ENCODE data around the gene CYP4F3.
"Not testable (repeated sequence)": the region's sequence is repeated elsewhere in the genome, so short reads cannot be mapped to it uniquely, and the experiment has no call there.

CYP4F3 gene

GRCh38 chr19:15631817-15632216 is 8.9 kb upstream of the CYP4F3 start:
- DNase-seq = no peak

- no peak for DNase-seq
These were observed 7.4 kb upstream of the CYP4F3 start for GRCh38 chr19:15633082-15633835.

GRCh38 chr19:15634105-15634504 is 6.6 kb upstream of the CYP4F3 start:
- DNase-seq = no peak

DNA sequence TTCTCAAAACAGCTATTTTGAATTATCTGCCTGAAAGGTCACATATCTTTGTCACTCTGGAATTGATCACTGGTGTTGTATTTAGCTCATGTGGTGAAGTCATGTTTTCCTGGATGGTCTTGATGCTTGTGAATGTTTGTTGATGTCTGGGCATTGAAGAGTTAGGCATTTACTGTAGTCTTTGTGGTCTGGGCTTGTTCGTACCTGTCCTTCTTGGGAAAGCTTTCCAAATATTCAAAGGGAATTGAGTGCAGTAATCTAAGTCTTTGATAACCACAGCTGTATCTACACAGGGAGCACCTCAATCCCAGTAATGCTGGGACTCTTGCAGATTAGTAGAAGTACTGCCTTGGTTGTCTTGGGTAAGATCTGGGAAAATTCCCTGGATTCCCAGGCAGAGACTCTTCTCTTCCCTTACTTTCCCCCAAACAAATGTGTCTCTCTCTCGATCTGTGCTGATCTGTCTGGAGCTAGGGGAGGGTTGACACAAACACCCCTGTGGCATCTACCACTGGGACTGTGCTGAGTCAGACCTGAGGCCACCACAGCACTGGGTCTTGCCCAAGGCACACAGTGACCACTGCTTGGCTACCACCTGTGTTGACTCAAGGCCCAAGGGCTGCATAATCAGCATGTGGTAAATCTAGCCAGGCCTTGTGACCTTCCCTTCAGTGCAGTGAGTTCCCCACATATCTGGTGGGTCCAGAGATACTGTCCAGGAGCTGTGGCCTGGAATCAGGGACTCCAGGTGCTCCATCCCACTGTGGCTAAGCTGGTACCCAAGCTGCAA is 5.5 kb upstream of the CYP4F3 start:
- DNase-seq = no peak

GRCh38 chr19:15636026-15636425 is 4.7 kb upstream of the CYP4F3 start:
- DNase-seq = no peak

DNA sequence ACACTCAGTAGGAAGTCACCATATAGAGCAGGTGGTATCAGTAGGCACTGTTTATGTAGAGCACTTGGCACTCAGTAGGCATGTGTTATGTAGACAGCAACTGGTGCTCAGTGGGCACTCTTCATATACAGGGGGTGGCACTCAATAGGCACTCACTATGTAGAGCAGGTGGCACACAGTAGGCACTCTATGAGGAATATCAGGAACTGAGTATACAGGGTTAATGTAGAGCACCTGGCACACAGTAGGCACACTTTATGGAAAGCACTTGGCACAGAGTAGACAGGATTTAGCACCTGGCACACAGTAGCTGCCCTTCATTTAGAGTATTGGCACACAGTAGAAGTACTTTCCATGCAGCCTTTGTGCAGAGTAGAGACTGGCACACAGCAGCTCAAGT is 1.1 kb upstream of the CYP4F3 start:
- no peak for DNase-seq

DNA sequence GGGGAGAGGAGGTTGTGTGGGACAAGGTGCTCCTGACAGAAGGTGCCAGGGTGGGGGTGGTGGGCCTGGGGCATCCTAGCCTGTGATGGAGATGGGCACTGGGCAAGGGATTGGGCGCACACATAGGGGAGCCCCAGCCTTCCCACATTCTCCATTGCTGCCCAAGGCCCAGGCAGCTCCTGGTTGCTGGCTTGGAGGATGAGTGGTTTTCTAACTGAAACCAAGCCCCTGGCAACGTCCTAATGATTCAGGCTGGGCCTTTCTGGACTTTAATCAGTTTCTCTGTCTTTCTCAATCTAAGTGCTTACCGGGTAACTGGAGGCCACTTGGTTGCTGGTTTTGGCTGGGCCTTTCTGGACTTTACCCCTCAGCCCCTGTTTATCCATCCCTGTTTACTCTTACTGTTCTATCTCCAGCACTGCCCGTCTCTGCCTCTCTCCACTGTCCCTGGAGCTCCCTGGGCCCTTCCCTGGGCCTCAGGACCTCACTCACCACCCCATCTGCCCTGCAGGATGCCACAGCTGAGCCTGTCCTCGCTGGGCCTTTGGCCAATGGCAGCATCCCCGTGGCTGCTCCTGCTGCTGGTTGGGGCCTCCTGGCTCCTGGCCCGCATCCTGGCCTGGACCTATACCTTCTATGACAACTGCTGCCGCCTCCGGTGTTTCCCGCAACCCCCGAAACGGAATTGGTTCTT is 354 bp downstream of the CYP4F3 start:
- no peak for DNase-seq

DNA sequence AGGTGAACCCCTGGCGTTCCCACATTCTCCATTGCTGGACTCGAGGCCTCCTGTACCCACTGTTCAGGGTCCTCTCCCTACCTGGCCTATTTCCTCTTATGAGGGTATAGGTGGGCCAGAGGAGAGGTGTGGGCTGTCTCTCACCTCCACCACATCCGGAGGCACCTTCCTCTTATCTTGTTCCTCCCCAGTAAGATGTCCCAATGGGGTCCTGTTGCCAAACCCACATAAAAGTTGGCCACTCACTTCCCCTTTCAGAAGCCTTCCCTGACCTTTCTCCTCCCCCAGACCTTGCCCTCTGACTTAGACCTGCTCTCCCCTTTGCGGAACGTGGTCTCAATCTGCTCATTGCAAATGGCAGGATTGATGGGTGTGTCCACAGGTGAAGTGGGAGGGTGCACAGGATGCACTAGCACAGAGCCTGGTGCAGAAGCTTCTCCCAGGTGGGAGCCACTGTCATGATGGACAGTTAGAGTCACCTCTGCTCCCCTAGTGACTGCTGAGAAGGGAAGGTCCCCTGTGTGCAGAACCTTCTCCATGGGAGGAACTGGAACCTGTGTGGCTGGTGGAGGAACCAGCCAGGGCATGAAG is 1.3 kb downstream of the CYP4F3 start:
- DNase-seq = no peak

- no peak for DNase-seq
These were observed 2.1 kb downstream of the CYP4F3 start for GRCh38 chr19:15642807-15643206.

- DNase-seq = no peak
These were observed 2.7 kb downstream of the CYP4F3 start for GRCh38 chr19:15643387-15643786.

DNA sequence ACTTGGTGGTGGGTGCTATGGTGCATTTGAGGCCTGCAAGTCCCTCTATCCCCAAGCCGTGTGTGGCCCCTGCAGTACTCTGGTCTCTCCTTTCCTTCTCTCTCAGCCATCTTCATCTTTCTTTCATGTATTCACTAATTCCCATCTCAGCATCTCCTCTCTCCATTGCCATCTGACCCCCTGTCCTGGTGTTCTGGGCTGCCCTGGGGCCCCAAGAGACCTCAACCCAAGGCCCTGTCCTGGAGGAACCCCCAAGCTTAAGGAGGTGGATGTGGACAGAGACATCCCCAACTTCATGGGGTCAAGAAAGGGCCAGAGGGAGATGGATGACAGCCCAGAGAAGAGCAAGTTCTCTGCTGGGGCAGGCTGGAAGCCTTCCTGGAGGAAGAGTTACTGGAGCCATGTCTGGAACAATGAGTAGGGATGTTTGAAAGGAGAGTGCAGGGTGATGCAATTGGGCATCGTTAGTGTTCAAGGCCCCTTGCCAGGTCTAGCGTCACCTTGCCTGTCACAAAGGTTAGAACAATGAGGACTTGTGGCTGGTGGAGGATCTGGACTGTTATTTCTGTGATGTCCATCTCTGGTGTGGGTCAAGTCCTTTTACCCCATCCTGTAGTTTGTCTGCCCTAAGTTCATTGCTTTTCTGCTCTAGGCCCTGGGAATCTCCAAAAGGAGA is 3.5 kb downstream of the CYP4F3 start:
- DNase-seq = no peak

DNA sequence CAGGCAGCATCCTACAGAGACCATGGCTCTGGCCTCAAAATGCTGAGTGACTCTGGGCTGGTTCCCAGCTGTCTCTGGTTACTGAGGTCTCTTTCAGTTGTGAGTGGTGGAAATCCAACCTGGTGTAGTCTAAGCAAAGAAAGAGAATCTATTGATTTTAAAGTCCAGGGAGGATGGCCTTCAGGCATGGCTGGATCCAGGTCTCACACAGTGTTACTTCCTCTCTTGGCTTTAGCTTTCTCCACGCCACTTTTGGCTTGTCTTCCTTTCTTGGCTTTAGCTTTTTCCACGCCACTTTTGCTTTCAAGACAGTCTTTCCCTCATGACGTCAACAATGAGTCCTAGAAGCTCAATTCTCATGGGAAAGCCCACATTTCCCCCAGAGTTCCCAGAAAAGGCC is 4.1 kb downstream of the CYP4F3 start:
- no peak for DNase-seq

DNA sequence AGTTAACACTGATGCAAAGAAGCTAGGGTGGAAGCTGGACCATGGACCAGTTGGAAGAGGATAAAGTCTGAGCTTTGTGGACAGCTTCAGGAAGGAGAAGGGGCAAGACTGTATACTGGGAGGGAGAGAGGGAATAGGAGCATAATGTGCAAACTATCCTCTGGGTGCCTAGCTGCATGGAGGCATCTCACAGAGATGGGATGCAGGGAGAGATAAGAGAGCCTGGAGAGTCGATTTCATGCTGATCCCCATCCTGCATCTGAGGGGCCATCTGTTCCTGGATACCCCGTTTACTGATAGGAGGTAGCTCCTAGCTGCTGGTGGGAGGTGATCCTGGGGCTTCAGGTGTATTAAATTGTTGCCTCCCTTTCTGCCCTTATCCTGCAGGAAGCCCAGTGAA is 8.8 kb downstream of the CYP4F3 start:
- DNase-seq = no peak

- not testable (repeated sequence) for DNase-seq
These were observed 9.4 kb downstream of the CYP4F3 start for GRCh38 chr19:15650123-15650522.

DNA sequence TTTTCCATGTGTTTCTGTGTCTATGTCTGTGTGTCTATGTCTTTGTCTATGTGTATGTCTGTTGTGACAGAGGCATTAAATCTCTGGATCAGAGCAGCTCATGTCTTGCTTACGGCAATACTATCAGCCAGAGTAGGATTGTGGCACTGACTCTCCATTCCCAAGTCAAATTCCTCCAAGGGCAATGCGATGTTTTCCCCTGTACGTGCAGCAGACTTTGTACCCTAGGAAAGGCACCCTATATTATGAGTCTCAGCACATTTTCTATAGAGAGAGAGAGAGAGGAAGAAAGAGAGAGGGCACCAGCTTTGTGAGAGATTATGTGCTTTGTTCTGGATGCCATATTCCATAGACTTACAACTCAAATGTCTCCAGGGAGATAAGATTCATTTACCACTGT is 11.1 kb downstream of the CYP4F3 start:
- no peak for DNase-seq

GRCh38 chr19:15652559-15653278 is 12.0 kb downstream of the CYP4F3 start:
- no peak for DNase-seq

- DNase-seq = no peak
These were observed 15.8 kb downstream of the CYP4F3 start for GRCh38 chr19:15656467-15656866.

GRCh38 chr19:15663247-15663646 is 22.6 kb downstream of the CYP4F3 start:
- DNase-seq = no peak

- DNase-seq = no peak
These were observed 25.5 kb downstream of the CYP4F3 start for GRCh38 chr19:15666186-15666585.

DNA sequence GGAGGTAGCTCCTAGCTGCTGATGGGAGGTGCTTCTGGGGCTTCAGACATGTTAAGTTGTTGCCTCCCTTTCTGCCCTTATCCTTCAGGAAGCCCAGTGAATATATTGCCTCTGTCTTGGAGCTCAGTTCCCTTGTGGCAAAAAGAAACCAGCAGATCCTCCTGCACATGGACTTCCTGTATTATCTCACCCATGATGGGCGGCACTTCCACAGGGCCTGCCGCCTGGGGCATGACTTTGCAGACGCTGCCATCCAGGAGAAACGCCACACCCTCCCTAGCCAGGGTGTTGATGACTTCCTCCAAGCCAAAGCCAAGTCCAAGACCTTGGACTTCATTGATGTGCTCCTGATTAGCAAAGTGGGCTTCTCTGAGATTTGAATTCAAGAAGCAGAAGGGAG is 26.2 kb downstream of the CYP4F3 start:
- no peak for DNase-seq

DNA sequence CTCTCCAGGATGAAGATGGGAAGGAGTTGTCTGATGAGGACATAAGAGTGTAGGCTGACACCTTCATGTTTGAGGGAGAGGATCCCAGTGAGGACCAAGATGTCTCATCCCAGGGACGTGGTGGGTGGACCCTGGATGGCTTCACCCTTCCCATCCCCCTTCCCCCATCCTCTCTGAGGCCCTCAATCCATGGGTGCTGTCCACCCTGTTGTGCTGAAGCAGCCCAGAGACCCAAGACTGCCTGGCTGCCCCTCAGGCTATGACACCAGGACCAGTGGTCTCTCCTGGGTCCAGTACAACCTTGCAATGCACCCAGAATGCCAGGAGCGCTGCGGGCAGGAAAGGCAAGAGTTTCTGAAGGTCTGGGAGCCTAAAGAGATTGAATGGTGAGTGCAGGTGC is 28.7 kb downstream of the CYP4F3 start:
- DNase-seq = no peak

GRCh38 chr19:15669891-15670290 is 29.2 kb downstream of the CYP4F3 start:
- DNase-seq = no peak
